Skin of body (tissue), 2 donors: ENCODE data around the gene CUBN. TPM values are rescaled to one million over a fixed set of nuclear protein-coding genes. Genes with fewer than 3 reads are reported as not detected.

Experiments used
- DNase-seq: peaks from one replicate; lab custom pipeline; 2025; lab: John Stamatoyannopoulos, UW
- total RNA-seq: library from RNA; depleted of rRNA; stranded (reverse); fragments of >200 nt; gene quantifications from one replicate; pipeline ENCODE4 v1.2.3, GENCODE V29; 2014

Gene CUBN
- total RNA-seq, 1 donor from 2014 or later = 18.1 TPM

DNA sequence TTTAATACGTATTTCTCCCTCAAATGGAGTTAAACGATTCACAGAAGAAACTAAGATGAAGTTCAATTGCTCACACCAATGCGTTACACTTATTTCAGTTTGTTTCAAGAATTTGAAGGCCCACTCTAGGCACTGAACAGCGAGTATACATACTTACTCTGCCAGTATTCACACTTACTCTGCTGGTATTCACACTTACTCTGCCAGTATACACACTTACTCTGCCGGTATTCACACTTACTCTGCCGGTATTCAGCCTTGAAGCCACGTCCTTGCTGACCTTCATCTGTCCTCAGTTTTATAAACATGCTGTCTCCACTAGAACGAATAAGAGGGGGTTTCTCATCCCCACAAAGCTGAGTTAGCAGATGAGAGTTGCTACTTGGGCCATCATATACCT is 86.0 kb downstream of the CUBN start:
- no peak for DNase-seq

DNA sequence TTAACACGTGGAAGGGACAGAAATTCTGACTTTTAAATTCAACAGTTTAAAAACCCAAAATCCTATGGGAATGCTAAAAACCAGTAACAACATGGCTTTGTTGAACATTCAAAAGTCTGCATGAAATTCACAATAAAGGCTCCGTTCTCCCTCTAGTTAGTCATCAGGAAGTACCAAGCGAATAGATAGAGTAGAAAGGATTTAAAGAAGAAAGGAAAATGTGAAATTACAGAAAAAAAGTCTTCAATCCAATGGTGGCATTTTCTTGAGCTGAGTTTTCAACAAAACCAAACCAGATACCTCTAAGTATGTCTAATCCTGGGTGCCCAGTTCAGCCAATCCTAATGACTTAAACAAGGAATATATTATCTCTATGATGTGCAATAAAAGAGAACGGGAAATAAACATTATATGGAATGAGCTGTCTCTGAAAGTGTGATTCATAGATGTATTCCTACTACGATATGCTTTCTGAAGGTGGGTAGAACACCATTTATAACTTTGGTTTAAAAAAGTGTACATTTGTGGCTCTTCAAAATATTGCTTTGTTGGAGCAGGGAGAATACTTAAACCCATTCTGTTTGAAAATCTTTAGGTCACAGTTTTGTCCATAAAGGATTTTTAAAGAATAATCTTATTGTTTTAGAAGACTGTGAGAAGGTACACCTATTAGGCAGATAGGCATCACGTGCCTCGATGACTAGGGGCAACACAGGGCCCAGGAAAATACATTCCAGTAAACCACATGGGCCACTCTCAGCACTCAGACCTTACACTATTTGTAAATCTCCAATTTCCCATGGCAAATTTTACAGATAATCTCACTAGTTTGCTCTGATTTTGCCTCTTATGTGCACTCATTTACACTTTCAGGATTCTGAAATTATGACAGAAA is 87.7 kb downstream of the CUBN start:
- no peak for DNase-seq

DNA sequence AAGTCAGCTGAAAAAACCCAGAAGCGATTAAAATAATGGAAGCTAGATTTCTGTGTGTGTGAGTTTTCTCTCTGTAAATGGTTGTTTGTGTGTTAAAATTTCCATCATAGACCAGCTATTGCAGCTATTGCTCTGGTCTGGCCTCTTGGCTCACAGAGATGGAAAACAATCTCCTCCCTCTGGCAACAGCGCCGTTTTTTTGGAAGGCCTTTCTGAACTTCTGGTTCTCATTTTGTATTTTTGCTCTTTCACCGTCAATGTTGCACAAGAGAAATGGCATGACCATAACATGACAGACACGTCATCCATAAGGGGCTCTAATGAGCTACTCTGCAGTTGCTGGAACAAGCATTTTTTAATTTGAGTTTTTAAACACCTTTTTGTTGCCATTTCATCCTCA is 91.0 kb downstream of the CUBN start:
- DNase-seq = peak; percentile 96

DNA sequence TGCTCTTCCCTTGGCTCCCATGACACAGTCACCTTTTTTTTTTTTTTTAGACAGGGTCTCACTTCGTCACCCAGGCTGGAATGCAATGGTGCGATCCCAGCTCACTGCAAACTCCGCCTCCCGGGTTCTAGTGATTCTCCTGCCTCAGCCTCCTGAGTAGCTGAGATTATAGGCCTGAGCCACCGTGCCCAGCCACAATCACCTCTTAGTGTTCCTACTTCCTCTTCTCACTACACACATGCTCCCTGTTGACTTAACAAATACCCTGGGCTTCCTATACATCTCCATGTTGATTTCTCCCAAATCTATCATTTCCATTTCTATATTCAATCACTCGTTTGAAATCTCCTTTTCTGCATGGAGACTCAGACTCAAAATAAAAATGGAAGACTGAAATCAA is 91.7 kb downstream of the CUBN start:
- DNase-seq = no peak

DNA sequence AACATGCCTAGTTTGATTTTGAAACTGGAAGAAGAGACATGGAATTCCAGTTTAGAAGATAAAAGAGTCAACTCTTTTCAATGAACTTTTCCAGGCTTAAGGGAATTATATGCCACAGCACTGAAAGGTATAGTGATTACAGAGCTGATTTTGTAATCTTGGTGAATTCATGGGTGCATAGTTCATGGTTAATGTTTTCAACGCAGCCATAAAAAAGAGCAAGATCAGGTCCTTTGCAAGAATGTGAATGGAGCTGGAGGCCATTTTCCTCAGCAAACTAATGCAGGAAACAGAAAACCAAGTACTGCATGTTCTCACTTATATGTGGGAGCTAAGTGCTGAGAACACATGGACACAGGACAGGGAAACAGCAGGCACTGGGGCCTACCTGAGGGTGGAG is 94.2 kb downstream of the CUBN start:
- no peak for DNase-seq

DNA sequence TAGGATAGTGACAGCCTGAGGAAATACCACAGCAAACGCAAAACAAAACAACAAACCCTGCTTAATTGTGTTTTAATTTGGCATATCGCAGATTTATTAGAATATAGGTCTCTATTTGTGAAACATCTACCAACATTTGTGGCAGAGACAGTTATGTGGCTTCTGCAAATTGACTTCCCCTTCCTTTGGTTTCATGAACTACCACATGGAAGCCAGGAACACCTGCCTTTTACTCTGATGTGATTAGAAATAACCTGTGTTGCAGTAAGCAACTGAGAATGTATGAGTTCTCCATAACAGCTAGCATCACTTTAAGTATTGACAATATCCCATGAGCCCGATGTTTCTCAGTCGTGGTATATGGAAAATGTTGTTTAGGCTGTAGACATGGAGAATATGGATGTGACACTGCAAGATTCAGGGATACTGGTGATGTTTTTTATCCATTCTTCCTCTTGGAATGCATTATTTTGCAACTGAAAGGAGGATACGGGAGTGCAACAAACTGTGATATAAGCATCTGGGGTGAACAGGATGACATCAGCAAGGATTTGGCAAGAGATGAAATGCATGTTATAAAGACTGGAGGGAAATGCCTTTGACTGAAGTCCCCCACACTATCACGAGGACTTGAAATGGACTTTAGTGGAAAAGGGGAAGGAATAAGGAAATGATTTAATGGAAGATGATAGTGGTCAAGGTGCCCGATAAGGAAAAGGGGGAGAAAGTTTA is 95.9 kb downstream of the CUBN start:
- no peak for DNase-seq

DNA sequence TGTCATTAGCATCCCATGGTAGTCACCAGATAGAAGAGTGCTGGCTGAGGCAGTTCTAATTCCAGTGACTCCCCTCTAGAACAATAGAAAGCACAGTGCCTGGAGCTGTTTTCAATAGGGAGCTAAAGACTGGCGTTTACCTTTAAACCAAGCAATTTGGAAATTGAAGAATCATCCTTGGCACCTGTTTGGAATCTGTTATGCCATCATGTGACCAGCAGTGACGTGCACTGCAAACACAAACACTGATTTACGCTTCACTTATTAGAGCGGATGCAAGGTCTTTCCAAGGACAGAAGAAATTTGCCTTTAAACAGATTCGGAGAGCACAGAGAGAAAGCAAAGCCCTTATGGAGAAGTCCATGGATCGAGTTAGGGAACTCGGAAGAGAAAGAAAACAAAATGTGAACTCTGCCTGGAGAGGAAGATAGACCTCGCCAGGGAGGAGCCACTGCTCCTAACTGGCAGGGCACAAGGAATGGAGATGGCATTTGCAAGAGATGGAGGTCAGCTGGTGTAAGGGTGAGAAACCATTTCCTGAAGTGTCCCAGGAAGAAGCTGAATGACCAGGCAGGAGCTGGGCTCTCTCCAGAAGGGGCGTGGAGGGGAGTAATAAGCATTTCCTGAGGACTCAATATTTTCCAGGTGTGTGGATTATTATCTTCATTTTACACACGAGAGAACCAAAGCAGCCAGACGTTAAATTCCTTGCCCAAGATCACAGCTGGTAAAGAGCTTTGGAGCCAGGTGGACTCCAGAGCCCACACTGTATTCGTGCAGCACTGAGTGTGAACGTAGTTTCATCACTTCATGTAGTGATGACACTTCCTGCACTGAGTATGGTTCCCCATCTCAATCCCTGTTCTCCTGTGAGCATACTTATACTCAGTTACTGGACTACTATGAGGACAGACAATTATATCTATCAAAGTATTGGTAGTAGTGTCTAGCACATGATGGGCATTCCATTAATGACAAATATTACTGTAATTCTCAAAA is 97.7 kb downstream of the CUBN start:
- DNase-seq = no peak

DNA sequence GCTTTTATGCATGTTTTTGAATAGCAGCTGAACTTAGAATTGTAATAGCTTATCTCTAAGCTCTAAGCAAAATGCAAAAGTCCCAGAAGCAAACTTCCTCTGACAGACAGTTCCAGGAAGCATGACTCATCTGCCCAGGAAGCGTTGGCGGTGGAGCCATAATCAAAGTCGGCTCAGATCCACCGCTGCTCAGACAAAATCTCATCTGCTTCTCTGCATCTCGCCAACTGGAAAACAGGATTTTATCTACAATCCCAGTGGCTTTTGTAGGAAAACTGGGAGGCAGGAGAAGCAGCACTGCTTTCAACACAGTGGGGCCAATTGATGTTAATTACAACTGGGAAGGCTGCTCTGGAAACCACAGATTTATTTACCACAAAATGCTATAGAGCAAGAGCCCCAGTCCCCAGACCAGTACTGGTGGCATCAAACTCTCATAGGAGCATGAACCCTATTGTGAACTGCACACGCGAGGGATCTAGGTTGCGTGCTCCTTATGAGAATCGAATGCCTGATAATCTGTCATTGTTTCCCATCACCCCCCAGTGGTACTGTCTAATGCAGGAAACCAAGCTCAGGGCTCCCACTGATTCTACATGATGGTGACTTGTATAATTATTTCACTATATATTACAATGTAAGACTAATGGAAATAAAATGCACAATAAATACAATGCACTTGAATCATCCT is 99.9 kb downstream of the CUBN start:
- DNase-seq = peak; percentile 89

DNA sequence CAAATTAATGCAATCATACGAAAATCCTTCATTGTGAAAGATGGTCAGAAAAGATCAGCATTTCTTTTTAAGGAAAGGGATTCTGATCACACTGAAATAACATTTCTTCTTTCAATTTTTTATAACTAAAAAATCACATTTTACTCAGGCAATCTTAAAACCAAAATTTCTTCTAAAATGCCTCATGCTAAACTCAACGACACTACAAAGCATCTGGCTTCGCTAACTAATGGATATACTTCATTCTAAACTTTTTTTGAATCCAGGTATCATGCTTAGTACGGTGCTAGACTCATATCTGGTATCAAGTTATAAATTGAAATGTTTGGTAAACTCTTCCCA is 100.4 kb downstream of the CUBN start:
- DNase-seq = no peak

DNA sequence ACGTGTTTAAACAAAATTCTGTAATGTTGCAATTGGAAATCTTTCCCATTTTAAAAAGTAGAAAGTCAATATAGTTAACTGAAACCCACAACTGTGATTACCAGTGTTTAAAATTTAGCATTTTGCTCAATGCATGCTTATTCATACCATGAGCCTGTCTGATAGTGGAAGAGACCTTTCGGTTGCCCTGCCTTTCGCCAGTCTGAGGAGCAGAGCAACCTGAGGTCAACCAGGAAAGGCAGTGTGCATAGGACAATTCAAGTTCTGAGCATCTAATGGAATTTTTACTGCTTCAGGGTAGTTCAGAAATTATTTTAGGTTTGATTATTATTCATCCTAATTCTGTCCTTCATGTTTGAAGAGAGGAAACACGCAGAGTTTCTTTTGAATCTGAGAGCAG is 100.8 kb downstream of the CUBN start:
- DNase-seq = no peak

DNA sequence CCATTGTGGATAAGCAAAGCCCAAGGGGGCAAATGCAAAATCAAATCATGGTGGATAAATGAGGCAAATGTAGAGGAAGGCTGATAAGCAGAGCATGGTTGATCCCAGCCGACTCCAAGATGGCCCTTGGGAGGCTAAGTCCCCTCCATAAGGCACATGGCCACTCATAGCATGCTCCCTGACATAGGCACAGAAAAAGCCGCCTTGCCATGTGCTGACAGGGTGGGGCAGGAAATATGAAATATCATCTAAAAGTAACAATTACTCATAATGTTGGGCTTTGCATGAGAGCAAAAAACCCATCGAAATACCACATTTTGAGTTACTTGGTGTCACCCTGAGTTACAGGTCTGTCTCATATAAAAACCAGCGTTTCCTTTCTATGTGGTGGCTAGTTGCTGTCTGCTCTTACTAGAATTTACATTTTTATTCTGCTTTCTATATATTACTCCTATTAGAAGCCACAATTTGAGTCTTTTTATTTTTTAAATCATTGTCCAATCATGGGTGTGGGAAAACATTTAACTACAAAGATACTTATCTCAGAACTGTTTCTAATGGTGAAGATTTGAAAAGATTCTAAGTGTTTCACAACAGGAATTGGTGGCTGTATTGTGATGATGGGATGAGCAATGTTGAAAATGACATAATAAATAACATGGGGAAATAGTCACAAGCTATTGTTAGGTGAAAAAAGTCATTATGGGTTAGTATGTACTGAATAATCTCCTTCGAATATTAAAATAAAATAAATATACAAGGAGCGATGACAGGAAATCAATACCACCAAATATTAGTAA is 102.7 kb downstream of the CUBN start:
- no peak for DNase-seq

DNA sequence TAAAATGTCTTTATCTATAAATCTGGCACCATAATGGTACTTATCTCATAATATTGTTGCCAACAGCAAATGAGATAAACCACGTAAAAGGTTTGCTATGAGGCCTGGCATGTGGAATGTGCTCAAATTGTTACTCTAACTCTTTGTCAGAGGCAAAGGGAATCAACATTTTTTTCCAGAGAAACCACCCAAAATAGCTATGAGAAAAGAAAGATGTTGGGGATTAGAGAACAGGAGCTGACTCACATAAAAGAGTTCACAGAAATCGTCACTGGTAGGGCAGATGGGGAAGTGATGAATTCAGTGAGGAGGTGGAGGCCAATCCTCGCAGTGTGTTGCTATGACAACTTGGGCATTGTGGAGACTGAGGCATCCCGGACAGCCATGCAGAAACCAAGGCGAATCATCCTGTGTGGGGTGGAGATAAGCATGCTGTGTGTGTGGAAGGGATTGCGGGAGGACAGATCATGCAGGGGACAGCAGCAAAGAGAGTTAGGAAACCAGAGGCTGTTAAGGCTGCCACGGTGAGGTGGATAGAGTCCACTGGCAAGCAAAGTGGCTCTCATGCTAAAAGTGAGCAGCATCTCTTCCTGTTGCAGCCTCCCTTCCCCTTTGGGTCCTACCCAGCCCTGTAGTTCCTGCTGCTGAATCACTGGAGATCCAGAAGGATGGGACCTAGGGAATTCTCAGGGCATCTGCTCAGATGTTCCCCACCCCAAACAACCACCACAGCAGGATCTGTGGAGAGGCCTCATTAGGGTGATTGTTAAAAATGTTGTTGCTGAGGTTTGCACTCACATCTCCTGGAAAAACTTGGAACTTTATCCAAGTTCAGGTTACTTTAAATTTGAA is 103.9 kb downstream of the CUBN start:
- DNase-seq = peak; percentile 73

DNA sequence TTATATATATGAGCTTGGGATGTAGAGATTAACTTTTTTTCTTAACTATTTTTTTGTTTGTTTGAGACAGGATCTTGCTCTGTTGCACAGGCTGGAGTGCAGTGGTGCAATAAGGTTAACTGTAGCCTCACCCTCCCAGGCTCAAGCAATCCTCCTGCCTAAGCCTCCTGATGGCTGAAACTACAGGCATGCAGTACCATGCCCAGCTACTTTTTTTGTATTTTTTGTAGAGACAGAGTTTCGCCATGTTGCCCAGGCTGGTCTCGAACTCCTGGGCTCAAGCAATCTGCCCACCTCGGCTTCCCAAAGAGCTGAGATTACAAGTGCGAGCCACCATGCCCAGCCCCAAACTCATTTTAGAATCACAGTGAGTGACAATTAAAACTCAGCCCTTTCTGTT is 105.2 kb downstream of the CUBN start:
- no peak for DNase-seq

DNA sequence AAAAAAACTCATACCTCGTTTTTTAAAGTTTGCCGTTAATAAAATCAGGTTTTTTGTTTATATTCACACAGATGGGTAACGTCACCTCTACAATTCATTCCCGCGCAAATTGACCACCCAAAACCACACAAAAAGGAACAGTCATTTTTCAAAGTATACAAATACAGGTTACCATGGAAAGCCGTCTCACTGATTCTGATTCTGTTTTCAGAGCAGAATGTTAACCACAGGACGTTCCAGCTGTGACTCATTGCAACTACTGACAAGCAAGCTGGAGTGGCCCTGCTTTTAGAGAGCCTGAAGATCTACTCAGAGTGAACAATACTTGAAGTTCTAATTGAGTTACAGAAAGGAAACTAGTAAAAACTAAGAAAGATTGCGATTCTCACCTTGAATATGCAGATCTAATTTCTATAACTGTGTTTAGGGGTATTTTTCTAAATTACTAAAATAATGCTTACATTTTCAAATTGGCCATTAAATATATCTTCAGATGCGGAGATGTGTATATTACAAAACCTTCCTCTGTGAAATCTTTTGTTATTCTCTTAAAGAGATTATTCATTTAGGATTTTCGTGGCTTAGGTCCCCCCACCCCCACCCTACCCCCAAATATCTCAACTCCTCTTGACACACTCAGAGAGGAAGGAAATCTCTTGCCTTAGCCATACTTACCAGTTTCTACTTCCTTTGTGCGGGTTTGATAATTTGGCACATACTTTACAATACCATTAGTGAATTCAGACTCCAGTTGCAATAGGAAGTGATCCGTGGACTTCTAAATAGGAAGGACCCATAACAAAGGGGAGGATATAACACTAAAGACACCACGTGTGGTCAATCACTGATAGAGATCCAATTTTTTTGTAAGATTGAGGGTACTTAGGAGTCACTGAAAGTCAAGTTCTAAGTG is 106.0 kb downstream of the CUBN start:
- peak; percentile 93 for DNase-seq

DNA sequence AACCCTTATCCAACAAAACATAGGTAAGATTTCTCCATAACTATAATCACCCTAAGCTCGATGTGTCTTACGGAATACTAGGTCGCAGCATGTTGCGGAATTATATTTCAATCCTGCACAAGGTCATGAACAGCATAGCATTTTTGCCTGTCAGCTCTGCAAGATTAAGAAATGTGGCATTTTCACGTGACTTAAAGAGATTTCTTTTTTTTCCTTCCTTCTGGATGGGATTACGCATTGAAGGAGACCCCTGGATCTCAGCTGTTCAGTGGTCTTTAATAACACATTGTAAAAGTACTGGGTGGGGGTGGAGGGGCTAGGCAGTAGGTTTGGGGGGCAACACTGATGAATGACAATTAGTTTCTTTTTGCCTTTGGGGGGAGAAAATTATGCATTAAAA is 106.7 kb downstream of the CUBN start:
- DNase-seq = no peak

DNA sequence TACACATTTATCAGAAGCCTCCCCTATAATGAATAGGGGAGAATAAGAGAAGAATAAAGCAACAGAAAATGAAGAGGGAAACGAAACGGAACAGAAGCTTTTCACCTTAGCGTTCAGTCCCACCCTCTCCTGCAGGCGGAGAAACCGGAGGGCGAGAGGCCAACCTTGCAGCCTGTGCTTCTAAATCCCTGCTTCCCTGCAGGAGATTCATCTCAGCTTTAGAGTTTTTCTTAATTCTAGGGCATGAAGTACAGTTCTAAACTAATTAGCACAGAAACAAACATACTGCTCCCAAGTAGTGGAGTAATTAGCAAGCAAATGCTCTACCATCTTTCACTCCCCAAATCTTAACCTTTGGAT is 107.2 kb downstream of the CUBN start:
- DNase-seq = no peak

DNA sequence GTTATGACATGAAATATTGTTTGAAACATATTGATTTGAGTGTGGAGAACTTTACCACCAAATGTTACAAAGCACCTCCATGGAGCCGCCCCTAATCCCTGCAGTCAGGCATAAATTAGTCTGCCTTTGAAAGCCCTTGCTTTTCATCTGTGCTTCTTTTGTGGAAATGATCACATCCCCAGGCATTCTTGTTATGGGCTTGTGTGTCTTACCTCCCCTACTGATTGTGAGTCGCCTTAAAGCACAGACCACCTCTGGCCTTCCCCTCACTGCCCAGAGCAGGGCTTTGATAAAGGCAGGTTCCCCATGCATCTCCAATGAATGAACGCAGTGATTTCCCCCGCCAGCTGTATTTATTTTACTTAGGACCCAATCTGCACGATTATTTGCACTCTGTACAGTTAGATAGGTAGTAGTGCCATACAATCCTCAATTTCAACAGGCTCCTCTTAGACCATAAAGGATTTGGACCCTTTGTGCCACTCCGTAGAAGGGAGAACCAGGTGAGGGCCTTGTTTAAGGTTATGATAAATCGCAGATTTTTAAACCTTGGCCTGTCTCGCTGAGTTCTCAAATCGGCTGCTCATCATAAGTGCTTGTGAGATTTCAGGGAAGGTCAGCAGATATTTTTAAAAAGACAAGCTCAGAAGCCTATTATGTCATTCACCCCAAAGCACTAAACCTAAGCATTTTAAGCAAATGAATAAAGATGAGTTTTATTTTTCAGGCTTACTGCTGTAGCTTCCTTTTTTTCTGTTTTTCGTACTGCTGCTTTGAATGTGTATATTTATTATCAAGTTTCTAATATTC is 107.8 kb downstream of the CUBN start:
- no peak for DNase-seq
